Stimulated activated CD4-positive, alpha-beta T cell treated with anti-CD3 and anti-CD28 coated beads, Interleukin-1b, Interleukin-23, amount 100 ng/mL, for 1 hour (primary cell): ENCODE data around the gene CLCN6.

Source experiments
- DNase-seq, 2 donors: peaks; one replicate each; pipeline ENCODE4 v3.0.0-alpha.2; 2020; ENCODE audit warnings: low read depth in 2 of 2

Gene CLCN6

DNA sequence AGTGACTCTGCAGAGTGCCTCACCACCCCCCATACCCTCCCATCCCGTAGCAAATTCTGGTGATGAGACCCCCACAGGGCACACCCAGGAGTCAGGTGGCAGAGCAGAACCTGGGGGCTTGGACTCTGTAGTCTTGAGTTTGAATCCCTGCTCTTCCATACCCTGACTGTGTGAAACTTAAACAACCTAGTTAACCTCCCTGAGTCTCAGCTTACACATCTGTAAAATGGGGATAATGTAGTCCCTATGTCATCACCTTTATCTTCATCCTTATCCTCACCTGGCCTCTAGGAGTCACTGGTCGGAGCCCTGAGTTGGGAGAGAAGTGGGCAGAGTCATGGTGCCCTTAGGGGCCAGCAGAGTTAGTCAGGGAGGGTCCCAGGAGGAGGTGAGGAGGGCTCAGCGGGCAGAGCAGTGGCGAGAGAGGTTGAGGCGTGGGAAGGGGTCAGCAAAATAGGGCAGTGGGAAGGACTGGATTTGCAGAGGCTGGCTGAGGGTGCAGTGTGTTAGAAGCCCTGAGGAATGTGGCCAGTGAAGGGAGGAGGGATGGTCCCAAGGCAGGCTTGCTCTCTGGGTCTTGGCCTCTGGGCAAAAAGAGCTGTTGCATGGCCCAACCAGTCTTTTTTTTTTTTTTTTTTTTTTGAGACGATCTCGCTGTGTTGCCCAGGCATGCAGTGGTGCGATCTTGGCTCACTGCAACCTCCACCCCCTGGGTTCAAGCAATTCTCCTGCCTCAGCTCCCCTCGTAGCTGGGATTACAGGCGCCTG is 25.4 kb upstream of the CLCN6 start:
- no peak for DNase-seq

DNA sequence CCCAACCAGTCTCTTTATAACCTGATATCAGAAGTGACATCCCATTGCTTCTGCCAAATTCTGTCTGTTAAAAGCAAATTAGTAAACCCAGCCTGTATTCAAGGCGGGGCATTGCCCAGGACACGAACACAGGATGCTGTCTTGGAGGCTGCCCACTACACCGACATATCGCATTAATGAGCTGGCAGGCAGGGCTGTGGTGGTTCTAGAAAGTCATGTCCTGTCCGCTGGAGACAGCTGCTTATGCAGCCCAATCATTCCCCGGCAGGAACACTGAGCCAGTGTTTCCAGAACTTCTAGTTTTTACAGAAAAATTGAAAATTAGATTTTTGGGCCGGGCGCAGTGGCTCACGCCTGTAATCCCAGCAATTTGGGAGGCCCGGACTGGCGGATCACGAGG is 24.7 kb upstream of the CLCN6 start:
- DNase-seq: no peak

- no peak for DNase-seq
Measured at GRCh38 chr1:11782127-11782708, 23.8 kb upstream of the CLCN6 start.

- no peak for DNase-seq
Measured at GRCh38 chr1:11783556-11783955, 22.4 kb upstream of the CLCN6 start.

- no peak for DNase-seq
Measured at GRCh38 chr1:11784256-11784992, 21.6 kb upstream of the CLCN6 start.

DNA sequence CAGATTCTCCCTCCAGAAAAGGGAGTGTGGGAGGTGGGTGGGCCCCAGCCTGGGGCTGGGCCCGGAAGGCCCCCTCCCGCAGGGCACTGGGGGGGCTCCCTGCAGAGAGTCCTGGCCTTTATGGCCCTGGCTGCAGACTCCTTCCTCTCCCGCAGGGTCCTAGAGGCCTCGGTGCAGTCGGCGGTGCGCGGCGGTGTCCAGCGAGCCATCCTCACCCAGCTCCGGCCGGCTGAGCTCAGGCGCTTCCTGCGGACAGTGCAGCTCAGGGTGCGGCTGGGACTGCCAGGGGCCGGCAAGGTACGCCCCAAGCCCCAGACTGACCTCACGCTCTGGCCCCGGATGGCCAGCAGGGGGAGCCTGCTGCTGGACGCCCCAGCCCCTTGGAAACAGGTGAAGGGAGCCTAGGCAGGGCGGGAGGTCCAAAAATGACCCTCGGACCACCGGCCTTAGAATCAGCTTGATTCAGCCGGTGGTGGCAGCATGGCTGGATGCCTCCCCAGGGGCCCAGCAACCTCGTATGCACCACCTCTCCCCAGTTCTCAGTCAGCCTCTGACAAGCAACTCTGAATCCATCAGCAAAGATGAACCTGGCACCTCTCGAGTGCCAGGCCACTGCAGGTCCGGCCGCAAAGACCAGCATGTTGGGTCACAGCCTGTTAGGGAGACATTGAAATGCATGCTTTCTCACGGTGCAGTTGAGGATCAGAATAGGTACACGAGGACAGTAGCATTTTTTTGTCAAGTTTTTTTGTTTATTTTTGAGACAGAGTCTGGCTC is 20.8 kb upstream of the CLCN6 start:
- no peak for DNase-seq

- DNase-seq: no peak
Measured at GRCh38 chr1:11786168-11786567, 19.8 kb upstream of the CLCN6 start.

- no peak for DNase-seq
Measured at GRCh38 chr1:11787251-11787803, 18.7 kb upstream of the CLCN6 start.

- no peak for DNase-seq
Measured at GRCh38 chr1:11787804-11788436, 18.1 kb upstream of the CLCN6 start.

GRCh38 chr1:11788549-11789053 is 17.4 kb upstream of the CLCN6 start:
- DNase-seq: no peak

GRCh38 chr1:11789126-11790067 is 16.6 kb upstream of the CLCN6 start:
- DNase-seq: no peak

DNA sequence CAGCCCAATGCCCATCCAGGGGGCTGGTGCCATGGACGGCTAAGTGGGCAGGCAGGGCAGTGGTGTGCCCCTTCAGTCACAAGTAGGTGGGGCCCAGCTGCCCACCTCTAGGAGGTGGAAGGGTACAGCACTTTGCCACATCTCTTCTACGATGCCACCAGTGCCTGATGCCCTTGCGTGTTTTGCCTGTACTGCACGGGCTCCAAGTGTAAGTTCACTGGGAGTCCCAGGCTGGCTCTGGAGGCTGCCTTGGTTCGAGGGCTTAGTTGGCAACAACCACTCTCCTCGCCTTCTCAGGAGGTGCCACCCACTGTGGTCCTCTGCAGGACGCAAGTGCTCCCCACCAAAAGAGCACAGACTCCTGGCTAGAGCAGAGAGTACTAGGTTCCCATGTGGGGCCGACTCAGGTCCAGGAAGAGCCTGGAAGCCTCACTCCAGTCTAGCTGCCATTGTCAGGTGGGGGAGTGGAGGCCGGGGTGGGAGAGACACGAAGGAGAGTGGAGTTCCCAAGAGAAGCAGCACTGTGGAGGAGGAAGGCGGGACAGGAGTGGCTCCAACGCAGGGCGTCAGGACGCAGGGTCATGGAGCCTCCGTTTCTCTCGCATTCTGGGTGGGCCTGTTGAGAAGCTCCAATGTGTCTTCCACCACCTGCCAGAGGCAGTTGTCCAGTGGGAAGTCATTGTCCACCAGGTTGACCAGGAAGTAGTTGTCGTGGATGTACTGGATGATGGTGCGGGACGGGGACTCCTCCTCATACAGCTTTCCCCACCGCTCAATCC is 15.7 kb upstream of the CLCN6 start:
- no peak for DNase-seq

DNA sequence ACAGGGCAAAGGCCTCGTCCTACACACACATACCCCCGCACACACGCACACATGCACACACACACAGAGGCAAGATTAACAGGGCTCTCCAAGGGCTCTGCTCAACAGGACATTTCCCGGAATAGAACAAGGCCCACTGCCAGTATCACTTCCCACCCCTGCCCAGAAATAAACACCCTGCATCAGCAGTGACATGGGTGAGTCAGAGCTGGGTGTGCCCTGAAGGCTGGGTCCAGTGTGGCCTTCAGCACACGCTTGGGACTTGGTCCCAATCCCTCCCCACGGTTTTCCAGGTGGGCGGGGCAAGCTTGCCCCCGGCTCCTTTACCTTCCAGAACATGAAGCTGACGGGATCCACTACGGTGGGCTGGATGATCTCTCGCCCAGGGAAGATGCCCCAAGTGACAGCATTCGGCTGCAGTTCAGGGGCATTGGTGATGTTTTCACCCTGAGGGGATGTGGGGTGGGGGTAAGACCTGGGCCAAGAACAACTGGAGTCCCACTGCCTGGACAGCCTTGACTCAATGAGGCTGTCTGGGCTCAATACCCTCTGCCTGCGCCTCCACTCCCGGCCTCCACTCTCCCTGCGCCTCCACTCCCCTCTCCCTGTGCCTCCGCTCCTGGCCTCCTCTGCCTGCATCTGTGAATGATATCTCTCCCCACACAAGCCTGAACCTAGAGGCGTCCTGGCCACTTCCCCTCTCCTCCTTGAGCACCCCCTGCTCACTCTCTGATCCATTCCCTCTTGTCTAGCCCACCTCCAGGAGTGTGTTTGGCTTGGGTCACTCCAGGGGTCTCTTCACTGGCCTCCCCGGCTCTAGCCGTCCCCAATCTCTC is 14.9 kb upstream of the CLCN6 start:
- DNase-seq: no peak

DNA sequence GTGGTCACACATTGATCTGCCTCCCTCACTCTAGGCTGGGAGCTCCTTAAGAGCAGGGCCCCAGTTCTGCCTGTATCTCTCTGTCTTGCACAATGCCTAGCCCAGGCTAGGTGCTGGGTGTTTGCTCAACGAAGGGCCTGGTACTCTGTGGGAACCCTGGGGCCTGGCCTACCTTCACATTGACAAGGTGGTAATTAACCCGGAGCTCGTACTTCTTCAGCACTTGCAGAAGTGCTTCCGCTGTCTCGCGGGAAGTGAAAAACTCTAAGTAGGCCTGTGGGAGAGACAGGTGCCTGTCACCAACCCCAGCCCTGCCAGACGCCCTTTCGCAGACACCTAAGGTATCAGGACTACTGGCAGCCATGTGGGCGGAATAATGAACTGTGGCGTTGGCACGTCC is 13.9 kb upstream of the CLCN6 start:
- DNase-seq: no peak

GRCh38 chr1:11793819-11794218 is 12.2 kb upstream of the CLCN6 start:
- no peak for DNase-seq

DNA sequence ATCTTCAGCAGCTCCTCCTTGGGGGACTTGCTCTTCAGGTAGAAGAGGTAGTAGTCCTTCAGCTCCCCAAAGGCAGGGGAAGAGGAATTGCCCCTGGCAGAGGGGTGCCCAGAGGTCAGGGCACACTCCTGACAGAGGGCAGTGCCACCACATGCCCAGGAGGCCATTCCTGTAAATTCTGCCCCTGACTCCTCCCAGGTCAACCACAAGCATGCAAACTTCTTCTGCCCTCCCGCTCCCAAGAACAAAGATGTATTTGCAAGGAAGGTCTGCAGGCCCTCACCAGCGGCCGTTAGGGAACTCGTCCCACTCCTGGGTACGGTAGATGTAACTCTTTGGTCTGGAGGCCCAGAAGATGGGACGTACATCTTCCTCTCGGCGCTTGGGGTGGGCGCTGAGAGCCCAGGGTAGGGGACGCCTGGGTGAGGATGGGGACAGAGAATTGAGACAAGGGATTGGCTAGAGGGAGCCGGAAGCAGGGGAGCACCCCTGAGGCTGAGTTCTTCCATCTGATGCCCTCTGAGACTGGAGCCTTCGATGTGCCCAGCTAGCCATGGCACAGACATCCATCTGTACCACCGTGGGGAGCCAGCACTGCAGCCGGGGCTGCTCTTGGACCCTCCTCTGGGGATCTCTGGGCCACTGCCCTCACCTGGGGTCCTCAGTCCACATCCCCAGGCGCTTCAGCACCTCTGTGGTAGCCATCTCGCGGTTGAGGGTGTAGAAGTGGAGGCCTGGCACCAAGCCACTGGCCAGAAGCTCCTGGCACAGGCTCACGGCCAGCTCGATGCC is 11.3 kb upstream of the CLCN6 start:
- DNase-seq: no peak

GRCh38 chr1:11795238-11795890 is 10.6 kb upstream of the CLCN6 start:
- no peak for DNase-seq
